ENCODE data around the gene ZNF536.
"Not testable (repeated sequence)": the region's sequence is repeated elsewhere in the genome, so short reads cannot be mapped to it uniquely, and the experiment has no call there.

The ZNF536 gene

GRCh38 chr19:30340771-30341561 is 31.2 kb upstream of the ZNF536 start:
- in situ Hi-C loops (cut with MboI; ENCODE audit: low sequenced_read_pairs): no loop called here

- in situ Hi-C loops (cut with MboI; ENCODE audit: low sequenced_read_pairs): no loop called here
Observed at GRCh38 chr19:30341611-30342201, 30.5 kb upstream of the ZNF536 start.

- in situ Hi-C loops (cut with MboI; ENCODE audit: low sequenced_read_pairs): no loop called here
Observed at GRCh38 chr19:30342901-30343300, 29.3 kb upstream of the ZNF536 start.

- in situ Hi-C loops (cut with MboI; ENCODE audit: low sequenced_read_pairs): no loop called here
Observed at GRCh38 chr19:30344446-30345425, 27.4 kb upstream of the ZNF536 start.

- in situ Hi-C loops (cut with MboI; ENCODE audit: low sequenced_read_pairs): no loop called here
Observed at GRCh38 chr19:30345686-30346085, 26.5 kb upstream of the ZNF536 start.

GRCh38 chr19:30346468-30346867 is 25.7 kb upstream of the ZNF536 start:
- in situ Hi-C loops (cut with MboI; ENCODE audit: low sequenced_read_pairs): not testable (repeated sequence)

GRCh38 chr19:30349131-30349730 is 23.0 kb upstream of the ZNF536 start:
- in situ Hi-C loops (cut with MboI; ENCODE audit: low sequenced_read_pairs): no loop called here

- in situ Hi-C loops (cut with MboI; ENCODE audit: low sequenced_read_pairs): no loop called here
Observed at GRCh38 chr19:30350692-30351663, 21.2 kb upstream of the ZNF536 start.

- in situ Hi-C loops (cut with MboI; ENCODE audit: low sequenced_read_pairs): no loop called here
Observed at GRCh38 chr19:30351774-30352173, 20.4 kb upstream of the ZNF536 start.

- in situ Hi-C loops (cut with MboI; ENCODE audit: low sequenced_read_pairs): no loop called here
Observed at GRCh38 chr19:30353394-30353945, 18.7 kb upstream of the ZNF536 start.

- in situ Hi-C loops (cut with MboI; ENCODE audit: low sequenced_read_pairs): no loop called here
Observed at GRCh38 chr19:30355586-30355985, 16.6 kb upstream of the ZNF536 start.

- in situ Hi-C loops (cut with MboI; ENCODE audit: low sequenced_read_pairs): no loop called here
Observed at GRCh38 chr19:30356951-30357579, 15.1 kb upstream of the ZNF536 start.

- in situ Hi-C loops (cut with MboI; ENCODE audit: low sequenced_read_pairs): no loop called here
Observed at GRCh38 chr19:30357580-30357954, 14.6 kb upstream of the ZNF536 start.

GRCh38 chr19:30358319-30358718 is 13.9 kb upstream of the ZNF536 start:
- in situ Hi-C loops (cut with MboI; ENCODE audit: low sequenced_read_pairs): no loop called here

- in situ Hi-C loops (cut with MboI; ENCODE audit: low sequenced_read_pairs): no loop called here
Observed at GRCh38 chr19:30358821-30359580, 13.2 kb upstream of the ZNF536 start.

- in situ Hi-C loops (cut with MboI; ENCODE audit: low sequenced_read_pairs): no loop called here
Observed at GRCh38 chr19:30359936-30360335, 12.2 kb upstream of the ZNF536 start.

- in situ Hi-C loops (cut with MboI; ENCODE audit: low sequenced_read_pairs): no loop called here
Observed at GRCh38 chr19:30360376-30361106, 11.6 kb upstream of the ZNF536 start.

GRCh38 chr19:30361107-30361447 is 11.1 kb upstream of the ZNF536 start:
- in situ Hi-C loops (cut with MboI; ENCODE audit: low sequenced_read_pairs): no loop called here

All from hTERT RPE-1 (cell line).